GM12878 (cell line): ENCODE measurements around the gene FAM78A.
"Not testable (repeated sequence)": the region's sequence is repeated elsewhere in the genome, so short reads cannot be mapped to it uniquely, and the experiment has no call there.

Experiments used
- MYC ChIP-seq: IDR thresholded peaks from 2 replicates; pipeline ENCODE4 v1.6.1; 2011; ENCODE audit warnings: mild to moderate bottlenecking, low read length, moderate library complexity, inconsistent platforms; ENCODE audit not compliant: insufficient read depth, insufficient replicate concordance, insufficient read length, severe bottlenecking
- TAF1 ChIP-seq: IDR thresholded peaks from 2 replicates; pipeline ENCODE4 v1.6.1; 2011; ENCODE audit warnings: mild to moderate bottlenecking, low read depth, low read length, borderline replicate concordance
- ZNF274 ChIP-seq: IDR thresholded peaks from one replicate; pipeline ENCODE4 v1.8.0; 2011; ENCODE audit not compliant: insufficient read length, insufficient read depth
- TF ChIP-seq, protein P1 (sequence below), 3 experiments: IDR thresholded peaks in 2 of 3; conservative IDR thresholded peaks in 1 of 3; 2 replicates each; pipeline ENCODE4 v1.5.1; 2011; ENCODE audit warnings: low read depth in 3 of 3, low read length in 3 of 3, mild to moderate bottlenecking in 3 of 3, control low read depth in 2 of 3, moderate library complexity in 2 of 3, inconsistent platforms in 1 of 3, mixed read lengths in 1 of 3; ENCODE audit not compliant: control insufficient read depth in 2 of 3, insufficient read depth in 1 of 3; ENCODE audit errors: extremely low read depth in 1 of 3

- not testable (repeated sequence) for TF ChIP-seq MYC, TAF1, ZNF274
- TF ChIP-seq, protein P1, sequence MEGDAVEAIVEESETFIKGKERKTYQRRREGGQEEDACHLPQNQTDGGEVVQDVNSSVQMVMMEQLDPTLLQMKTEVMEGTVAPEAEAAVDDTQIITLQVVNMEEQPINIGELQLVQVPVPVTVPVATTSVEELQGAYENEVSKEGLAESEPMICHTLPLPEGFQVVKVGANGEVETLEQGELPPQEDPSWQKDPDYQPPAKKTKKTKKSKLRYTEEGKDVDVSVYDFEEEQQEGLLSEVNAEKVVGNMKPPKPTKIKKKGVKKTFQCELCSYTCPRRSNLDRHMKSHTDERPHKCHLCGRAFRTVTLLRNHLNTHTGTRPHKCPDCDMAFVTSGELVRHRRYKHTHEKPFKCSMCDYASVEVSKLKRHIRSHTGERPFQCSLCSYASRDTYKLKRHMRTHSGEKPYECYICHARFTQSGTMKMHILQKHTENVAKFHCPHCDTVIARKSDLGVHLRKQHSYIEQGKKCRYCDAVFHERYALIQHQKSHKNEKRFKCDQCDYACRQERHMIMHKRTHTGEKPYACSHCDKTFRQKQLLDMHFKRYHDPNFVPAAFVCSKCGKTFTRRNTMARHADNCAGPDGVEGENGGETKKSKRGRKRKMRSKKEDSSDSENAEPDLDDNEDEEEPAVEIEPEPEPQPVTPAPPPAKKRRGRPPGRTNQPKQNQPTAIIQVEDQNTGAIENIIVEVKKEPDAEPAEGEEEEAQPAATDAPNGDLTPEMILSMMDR (IDR thresholded peaks at IDR 0.05 in 2 of 3, conservative IDR thresholded peaks at IDR 0.05 in 1 of 3; ENCODE audit: control insufficient read depth in 2 of 3, extremely low read depth in 1 of 3, insufficient read depth in 1 of 3, low read depth in 3 of 3, low read length in 3 of 3): not testable (repeated sequence)
These were observed 5.4 kb downstream of the FAM78A start for GRCh38 chr9:131271016-131271273.
